ENCODE measurements around the gene KDM8. TPM values are rescaled to one million over a fixed set of nuclear protein-coding genes. Genes with fewer than 3 reads are reported as not detected.

KDM8 gene
- total RNA-seq, 1 experiment from 2014 or later = 5.1 TPM

- no peaks in the 10 kb centered on the region for H4K20me1 ChIP-seq (ENCODE audit: insufficient read depth)
- peaks cover 42% of the 10 kb centered on the region for H3K79me2 ChIP-seq (ENCODE audit: low read depth)
- peaks cover 30% of the 10 kb centered on the region for H3F3A ChIP-seq (ENCODE audit: insufficient read depth, low read depth)
- H2AFZ ChIP-seq = peak within 1 kb of the TSS; percentile 94
- intact Hi-C loops (cut with micrococcal nuclease; ENCODE audit: unreplicated experiment) = loop anchor here (1.0 kb wide), 2 partner anchors 18 to 47 kb away; no protein-coding TSS in a partner anchor
- ChIA-PET CTCF (interaction anchor here (2.3 kb wide), 1 partner anchor 34 kb away, joined by 5 read pairs; no protein-coding TSS in a partner anchor), POLR2A (ENCODE audit: unreplicated experiment) (interaction anchor here (0.6 to 0.7 kb wide), 3 partner anchors 17 to 117 kb away, joined by 3 read pairs; no protein-coding TSS in a partner anchor)
- TSS peak; percentile 86 for BruUV-seq (replicated peaks)
- H3K4me2 ChIP-seq = peak within 1 kb of the TSS; percentile 89
- TF ChIP-seq EZH2 (IDR thresholded peaks at IDR 0.05; ENCODE audit: low read depth) (no peak), CTCF (conservative IDR thresholded peaks at IDR 0.05) (0 out of 2 replicates have a peak, but pooled peaks have one; percentile 14)
- H3K27ac ChIP-seq = peak within 1 kb of the TSS; percentile 78
- no peaks in the 10 kb centered on the region for H3K27me3 ChIP-seq (ENCODE audit: insufficient read depth, low read depth)
- H3K36me3 ChIP-seq (ENCODE audit: low read depth) = no peaks in the 10 kb centered on the region
- DNase-seq = peak; percentile 90 to 98
- H3K4me3 ChIP-seq = peak within 1 kb of the TSS; percentile 92
- no peaks in the 10 kb centered on the region for H3K9me3 ChIP-seq (ENCODE audit: insufficient read depth, low read depth)
- H3K4me1 ChIP-seq (replicated peaks; ENCODE audit: insufficient read depth) = peaks cover 43% of the 10 kb centered on the region
- no peaks in the 10 kb centered on the region for H3K9me2 ChIP-seq (ENCODE audit: insufficient read depth)
Measured at GRCh38 chr16:27268376-27269299, 65.3 kb downstream of the KDM8 start, which contains the start of gene NSMCE1. TSS of gene NSMCE1 (minus strand) at chr16:27268772. CDS start at chr16:27257570, 11,202 bp downstream.

GRCh38 chr16:27269300-27270150 lies 66.2 kb downstream of the KDM8 start:
- Histone ChIP-seq H2AFZ (peak overlapping the region; percentile 94), H3K4me2 (peak overlapping the region; percentile 89), H3K27ac (peak overlapping the region; percentile 78), H3K9me3 (ENCODE audit: insufficient read depth, low read depth) (no peaks in the 10 kb centered on the region), H3K79me2 (ENCODE audit: low read depth) (peaks cover 41% of the 10 kb centered on the region), H3K4me3 (peak overlapping the region; percentile 92), H3K36me3 (ENCODE audit: low read depth) (no peaks in the 10 kb centered on the region), H4K20me1 (ENCODE audit: insufficient read depth) (no peaks in the 10 kb centered on the region), H3K27me3 (ENCODE audit: insufficient read depth, low read depth) (no peaks in the 10 kb centered on the region), H3K9me2 (ENCODE audit: insufficient read depth) (no peaks in the 10 kb centered on the region), H3K4me1 (replicated peaks; ENCODE audit: insufficient read depth) (peaks cover 35% of the 10 kb centered on the region), H3F3A (ENCODE audit: insufficient read depth, low read depth) (peaks cover 21% of the 10 kb centered on the region)
- CTCF ChIA-PET = interaction anchor here (2.3 kb wide), 1 partner anchor 34 kb away, joined by 5 read pairs; no protein-coding TSS in a partner anchor
- BruUV-seq (replicated peaks) = no TSS peak
- no peak for TF ChIP-seq CTCF (conservative IDR thresholded peaks at IDR 0.05)
- TF ChIP-seq EZH2 (IDR thresholded peaks at IDR 0.05; ENCODE audit: low read depth) = no peak
- POLR2A ChIA-PET (ENCODE audit: unreplicated experiment) = no interaction called here
- intact Hi-C loops (cut with micrococcal nuclease; ENCODE audit: unreplicated experiment) = no loop called here
- DNase-seq = no peak

- no peaks in the 10 kb centered on the region for H3K9me2 ChIP-seq (ENCODE audit: insufficient read depth)
- no peaks in the 10 kb centered on the region for H3K27me3 ChIP-seq (ENCODE audit: insufficient read depth, low read depth)
- no peaks in the 10 kb centered on the region for H4K20me1 ChIP-seq (ENCODE audit: insufficient read depth)
- ChIA-PET POLR2A (ENCODE audit: unreplicated experiment) (no interaction called here), CTCF (interaction anchor here (2.3 kb wide), 1 partner anchor 35 kb away, joined by 5 read pairs; no protein-coding TSS in a partner anchor)
- no TSS peak for BruUV-seq (replicated peaks)
- no peaks in the 10 kb centered on the region for H3K36me3 ChIP-seq (ENCODE audit: low read depth)
- no peak overlapping the region for H3K4me3 ChIP-seq
- H3K79me2 ChIP-seq (ENCODE audit: low read depth) = peaks cover 39% of the 10 kb centered on the region
- TF ChIP-seq EZH2 (IDR thresholded peaks at IDR 0.05; ENCODE audit: low read depth) (no peak), CTCF (conservative IDR thresholded peaks at IDR 0.05) (no peak)
- H3K27ac ChIP-seq = no peak overlapping the region
- peaks cover 27% of the 10 kb centered on the region for H3K4me1 ChIP-seq (replicated peaks; ENCODE audit: insufficient read depth)
- H2AFZ ChIP-seq = no peak overlapping the region
- intact Hi-C loops (cut with micrococcal nuclease; ENCODE audit: unreplicated experiment) = no loop called here
- DNase-seq = no peak
- no peaks in the 10 kb centered on the region for H3K9me3 ChIP-seq (ENCODE audit: insufficient read depth, low read depth)
- peak overlapping the region; percentile 89; the same call in 1 of the 2 replicates for H3K4me2 ChIP-seq
- peaks cover 13% of the 10 kb centered on the region; the same call in 1 of the 2 replicates for H3F3A ChIP-seq (ENCODE audit: insufficient read depth, low read depth)
Measured at GRCh38 chr16:27270349-27270748, 67.0 kb downstream of the KDM8 start.

All from PC-9 (cell line).